Omental fat pad (tissue), 4 donors: Measurements from ENCODE around the gene ANLN. TPM values are rescaled to one million over a fixed set of nuclear protein-coding genes. Genes with fewer than 3 reads are reported as not detected.
"Not testable (repeated sequence)": the region's sequence is repeated elsewhere in the genome, so short reads cannot be mapped to it uniquely, and the experiment has no call there.

Source experiments
- ATAC-seq: fragments of 150-250 bp; one replicate; pipeline ENCODE4 v1.9.1; 2016; ENCODE audit warnings: mild to moderate bottlenecking, moderate library complexity; ENCODE audit not compliant: low FRiP score
- DNase-seq: peaks from one replicate; pipeline ENCODE4 v3.0.0-alpha.2; 2019; ENCODE audit warnings: low spot score
- total RNA-seq, 4 donors: library from RNA; depleted of rRNA; stranded (reverse); fragments of >200 nt; gene quantifications; one replicate each; pipeline ENCODE4 v1.1.0, GENCODE V29; 2016
- TF ChIP-seq, protein P1 (sequence below), 3 donors: fragments of 450-650 bp; IDR thresholded peaks; one replicate each; pipeline ENCODE4 v1.5.1; 2016 to 2017; ENCODE audit warnings: antibody characterized with exemption in 3 of 3, mild to moderate bottlenecking in 3 of 3, moderate library complexity in 2 of 3

ANLN gene
- total RNA-seq, 4 donors from 2014 or later = 2.7 to 10.2 (median 6.4) TPM

DNA sequence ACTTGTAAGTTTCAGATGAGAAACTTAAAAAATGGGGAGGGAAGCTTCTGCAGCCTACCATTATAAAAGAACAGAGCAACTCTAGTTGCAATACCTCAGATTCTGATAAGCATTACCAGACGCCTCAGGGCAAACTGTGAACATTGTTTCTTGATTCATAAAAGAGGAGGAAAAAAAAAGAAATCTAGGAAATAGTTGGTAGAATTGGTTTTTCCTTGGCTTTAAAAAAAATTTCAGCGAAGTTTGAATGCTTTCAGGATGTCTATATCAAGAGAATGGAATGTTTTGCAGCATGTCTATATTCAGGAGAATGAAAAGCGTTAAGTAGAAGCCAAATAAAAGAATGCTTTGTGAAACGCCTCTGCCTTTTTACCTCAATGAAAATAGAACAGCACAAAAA lies 17.5 kb upstream of the ANLN start:
- TF ChIP-seq, protein P1, sequence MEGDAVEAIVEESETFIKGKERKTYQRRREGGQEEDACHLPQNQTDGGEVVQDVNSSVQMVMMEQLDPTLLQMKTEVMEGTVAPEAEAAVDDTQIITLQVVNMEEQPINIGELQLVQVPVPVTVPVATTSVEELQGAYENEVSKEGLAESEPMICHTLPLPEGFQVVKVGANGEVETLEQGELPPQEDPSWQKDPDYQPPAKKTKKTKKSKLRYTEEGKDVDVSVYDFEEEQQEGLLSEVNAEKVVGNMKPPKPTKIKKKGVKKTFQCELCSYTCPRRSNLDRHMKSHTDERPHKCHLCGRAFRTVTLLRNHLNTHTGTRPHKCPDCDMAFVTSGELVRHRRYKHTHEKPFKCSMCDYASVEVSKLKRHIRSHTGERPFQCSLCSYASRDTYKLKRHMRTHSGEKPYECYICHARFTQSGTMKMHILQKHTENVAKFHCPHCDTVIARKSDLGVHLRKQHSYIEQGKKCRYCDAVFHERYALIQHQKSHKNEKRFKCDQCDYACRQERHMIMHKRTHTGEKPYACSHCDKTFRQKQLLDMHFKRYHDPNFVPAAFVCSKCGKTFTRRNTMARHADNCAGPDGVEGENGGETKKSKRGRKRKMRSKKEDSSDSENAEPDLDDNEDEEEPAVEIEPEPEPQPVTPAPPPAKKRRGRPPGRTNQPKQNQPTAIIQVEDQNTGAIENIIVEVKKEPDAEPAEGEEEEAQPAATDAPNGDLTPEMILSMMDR (IDR thresholded peaks at IDR 0.05) = no peak
- ATAC-seq (no peak), DNase-seq (no peak)

DNA sequence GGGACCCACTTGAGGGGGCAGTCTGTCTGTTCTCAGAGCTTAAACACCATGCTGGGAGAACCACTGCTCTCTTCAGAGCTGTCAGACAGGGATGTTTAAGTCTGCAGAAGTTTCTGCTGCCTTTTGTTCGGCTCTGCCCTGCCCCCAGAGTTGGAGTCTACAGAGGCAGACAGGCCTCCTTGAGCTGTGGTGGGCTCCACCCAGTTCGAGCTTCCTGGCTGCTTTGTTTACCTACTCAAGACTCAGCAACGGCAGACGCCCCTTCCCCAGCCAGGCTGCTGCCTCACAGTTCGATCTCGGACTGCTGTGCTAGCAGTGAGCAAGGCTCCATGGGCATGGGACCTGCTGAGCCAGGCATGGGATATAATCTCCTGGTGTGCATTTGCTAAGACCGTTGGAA lies 11.1 kb upstream of the ANLN start:
- not testable (repeated sequence) for DNase-seq, ATAC-seq

DNA sequence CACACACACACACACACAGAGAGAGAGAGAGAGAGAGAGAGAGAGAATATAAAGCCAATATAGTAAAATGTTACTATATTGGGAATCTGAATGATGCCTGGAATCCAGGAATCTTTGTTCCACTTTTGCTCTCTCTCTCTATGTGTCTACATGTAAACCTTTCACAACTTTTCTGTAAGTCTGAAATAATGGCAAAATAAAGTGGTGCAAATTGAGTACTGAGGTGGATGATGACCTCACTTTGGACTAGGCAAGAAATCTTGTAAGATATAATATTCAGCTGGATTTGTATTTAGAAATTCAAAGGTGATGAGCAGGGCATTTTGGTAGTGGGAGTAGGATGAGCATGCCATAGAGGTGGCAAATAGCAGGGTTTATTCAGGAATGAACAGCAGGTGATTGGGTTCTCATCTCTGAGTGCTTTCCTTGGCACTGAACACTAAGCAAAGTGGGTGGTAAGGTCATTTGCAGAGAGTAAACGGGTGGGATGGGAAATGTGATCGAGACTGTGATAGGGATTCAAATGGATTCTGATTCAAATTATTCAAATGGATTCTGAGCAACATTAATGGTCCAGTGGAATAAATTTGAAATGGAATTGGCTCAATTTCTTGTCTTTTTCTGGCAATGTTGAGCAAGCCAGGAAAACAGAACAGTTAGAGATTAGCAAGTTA lies 9.7 kb upstream of the ANLN start:
- ATAC-seq (no peak), DNase-seq (no peak)
- TF ChIP-seq, protein P1 (IDR thresholded peaks at IDR 0.05) = no peak

DNA sequence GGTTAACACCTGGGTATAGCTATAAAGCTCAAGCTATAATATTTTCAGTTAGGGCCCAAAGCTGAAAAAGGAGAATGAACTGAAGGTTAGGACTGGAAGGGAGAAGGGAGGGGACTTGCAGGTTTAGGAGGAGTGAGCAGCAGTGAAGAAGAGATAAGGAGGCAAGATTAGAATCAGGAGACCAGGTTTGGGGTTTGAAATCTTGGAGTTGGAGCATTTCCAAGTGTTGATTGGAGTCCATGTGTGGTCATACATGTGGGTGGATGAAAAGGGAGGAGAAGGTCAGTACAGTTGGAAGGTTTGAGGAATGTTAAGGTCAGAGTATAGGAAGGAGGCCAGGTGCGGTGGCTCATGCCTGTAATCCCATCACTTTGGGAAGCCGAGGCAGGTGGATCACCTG lies 8.6 kb upstream of the ANLN start:
- no peak for ATAC-seq
- DNase-seq = no peak
- TF ChIP-seq, protein P1 (IDR thresholded peaks at IDR 0.05) = no peak

DNA sequence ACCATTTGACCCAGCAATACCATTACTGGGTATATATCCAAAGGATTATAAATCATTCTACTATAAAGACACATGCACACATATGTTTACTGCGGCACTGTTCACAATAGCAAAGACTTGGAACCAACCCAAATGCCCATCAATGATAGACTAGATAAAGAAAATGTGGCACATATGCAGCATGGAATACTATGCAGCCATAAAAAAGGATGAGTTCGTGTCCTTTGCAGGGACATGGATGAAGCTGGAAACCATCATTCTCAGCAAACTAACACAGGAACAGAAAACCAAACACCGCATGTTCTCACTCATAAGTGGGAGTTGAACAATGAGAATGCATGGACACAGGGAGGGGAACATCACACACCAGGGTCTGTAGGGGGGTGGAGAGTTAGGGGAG lies 6.4 kb upstream of the ANLN start:
- not testable (repeated sequence) for DNase-seq, ATAC-seq

DNA sequence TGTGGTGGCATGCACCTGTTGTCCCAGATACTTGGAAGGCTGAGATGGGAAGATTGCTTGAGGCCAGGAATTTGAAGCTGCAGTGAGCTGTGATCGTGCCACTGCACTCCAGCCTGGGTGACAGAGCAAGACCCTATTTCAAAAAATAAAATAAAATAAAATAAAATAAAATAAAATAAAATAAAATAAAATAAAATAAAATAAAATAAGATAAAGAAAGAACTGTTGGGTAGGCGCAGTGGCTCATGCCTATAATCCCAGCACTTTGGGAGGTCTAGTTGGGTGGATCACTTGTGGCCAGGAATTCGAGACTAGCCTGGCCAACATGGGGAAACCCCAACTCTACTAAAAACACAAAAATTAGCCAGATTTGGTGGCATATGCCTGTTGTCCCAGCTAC lies 4.0 kb upstream of the ANLN start:
- ATAC-seq, DNase-seq: not testable (repeated sequence)

DNA sequence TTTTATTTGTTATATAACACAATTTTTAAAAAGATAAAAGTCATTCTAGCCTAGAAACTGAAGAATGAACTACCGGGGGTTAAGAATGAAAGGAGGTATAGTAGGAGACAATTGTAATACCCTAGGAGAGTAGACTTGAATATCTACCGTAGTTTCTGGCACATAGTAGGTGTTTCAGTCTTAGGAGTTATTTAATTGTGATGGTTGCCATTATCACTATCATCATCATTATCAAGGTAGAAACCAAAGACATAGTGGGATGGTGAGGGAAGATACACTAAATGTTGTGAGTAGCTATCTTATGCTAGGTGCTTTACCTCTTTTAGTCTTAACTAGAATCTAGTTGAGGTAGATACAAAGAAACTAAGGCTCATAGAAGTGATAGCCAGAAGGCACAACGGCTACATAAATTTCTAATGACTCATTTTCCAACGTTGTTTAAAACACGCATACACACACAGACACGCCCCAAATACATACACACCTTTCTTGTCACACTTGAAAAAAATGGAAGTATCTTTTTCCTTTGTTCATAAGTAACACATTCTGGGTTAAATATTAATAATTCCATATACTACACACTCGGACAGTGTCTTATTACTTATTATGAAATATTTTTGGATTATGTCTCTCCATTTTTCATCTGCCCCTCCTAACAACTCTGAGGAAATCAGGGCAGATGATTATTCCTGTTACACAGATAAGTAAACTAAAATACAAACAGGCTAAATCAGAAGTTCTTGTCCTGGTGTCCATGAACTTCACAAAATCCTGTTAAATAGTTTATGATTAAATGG lies 2.0 kb upstream of the ANLN start:
- DNase-seq (no peak), ATAC-seq (no peak)
- TF ChIP-seq, protein P1 (IDR thresholded peaks at IDR 0.05) = no peak

DNA sequence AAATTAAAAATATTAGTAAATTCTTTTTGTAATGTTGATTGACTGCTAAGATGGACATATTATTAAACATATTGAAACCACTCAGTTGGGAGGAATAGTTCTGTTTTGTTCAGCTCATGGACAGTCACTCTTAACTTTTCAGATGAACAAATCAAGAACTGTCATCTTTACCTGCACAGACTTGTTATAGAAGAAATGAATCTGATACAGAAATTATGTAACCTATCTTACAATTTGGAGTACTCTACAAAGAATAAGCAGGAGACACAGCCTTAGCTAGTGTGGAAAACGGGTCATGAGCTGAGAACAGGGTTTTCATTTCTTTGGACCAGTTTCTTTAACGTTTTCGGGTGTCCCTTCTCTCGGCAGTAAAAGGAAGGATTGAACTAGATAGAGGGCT lies 1.2 kb upstream of the ANLN start:
- TF ChIP-seq, protein P1 (IDR thresholded peaks at IDR 0.05) = no peak
- no peak for ATAC-seq

More for the DNA sequence above, 1.2 kb upstream of the ANLN start:
- DNase-seq = no peak
